Neural cell (in vitro differentiated cells): ENCODE data around the gene CDK7. TPM values are rescaled to one million over a fixed set of nuclear protein-coding genes. Genes with fewer than 3 reads are reported as not detected.

ENCODE experiments used
- H2AFZ ChIP-seq: fragments of 200-600, 300-800 bp; sonication (generic), shearing (Covaris generic); 2 replicates; pipeline ENCODE4 v1.6.0; 2014; ENCODE audit warnings: low read depth, mild to moderate bottlenecking, antibody characterized with exemption, low read length, moderate library complexity
- H3F3A ChIP-seq: fragments of 200-600 bp; shearing (Covaris generic); 2 replicates; pipeline ENCODE4 v1.6.1; 2016; ENCODE audit warnings: mild to moderate bottlenecking, moderate library complexity, mixed read lengths, antibody characterized with exemption, low read length; ENCODE audit not compliant: insufficient read depth, poor library complexity, severe bottlenecking
- H3K27ac ChIP-seq: fragments of 200-600, 300-800 bp; sonication (generic), shearing (Covaris generic); 2 replicates; pipeline ENCODE4 v1.5.1; 2014; ENCODE audit warnings: mild to moderate bottlenecking, low read length, moderate library complexity
- H3K27me3 ChIP-seq: fragments of 300-800, 200-600 bp; sonication (generic), shearing (Covaris generic); 2 replicates; pipeline ENCODE4 v1.6.0; 2014; ENCODE audit warnings: mild to moderate bottlenecking, low read depth, low read length, moderate library complexity; ENCODE audit not compliant: insufficient read depth
- H3K36me3 ChIP-seq: fragments of 300-800, 200-600 bp; sonication (generic), shearing (Covaris generic); 2 replicates; pipeline ENCODE4 v1.5.1; 2014; ENCODE audit warnings: mild to moderate bottlenecking, antibody characterized with exemption, low read length, moderate library complexity; ENCODE audit not compliant: insufficient read depth
- H3K4me2 ChIP-seq: fragments of 300-800, 200-600 bp; sonication (generic), shearing (Covaris generic); 2 replicates; pipeline ENCODE4 v1.6.0; 2014; ENCODE audit warnings: mild to moderate bottlenecking, low read length
- H3K4me3 ChIP-seq: fragments of 300-800, 200-600 bp; sonication (generic), shearing (Covaris generic); 2 replicates; pipeline ENCODE4 v1.5.1; 2014; ENCODE audit warnings: mild to moderate bottlenecking, low read length, moderate library complexity
- H3K79me2 ChIP-seq: fragments of 200-600 bp; shearing (Covaris generic); replicated peaks from 2 replicates; pipeline ENCODE4 v1.6.0; 2014; ENCODE audit warnings: mild to moderate bottlenecking, low read length, moderate library complexity; ENCODE audit not compliant: insufficient read depth
- H3K9ac ChIP-seq: fragments of 300-800, 200-600 bp; sonication (generic), shearing (Covaris generic); 2 replicates; pipeline ENCODE4 v1.6.1; 2016; ENCODE audit warnings: mild to moderate bottlenecking, low read length, mixed read lengths
- H3K9me2 ChIP-seq: fragments of 200-600 bp; shearing (Covaris generic); 2 replicates; pipeline ENCODE4 v1.6.1; 2016; ENCODE audit warnings: mild to moderate bottlenecking, low read length, mixed read lengths; ENCODE audit not compliant: insufficient read depth
- H3K9me3 ChIP-seq: fragments of 200-600, 300-800 bp; sonication (generic), shearing (Covaris generic); 2 replicates; pipeline ENCODE4 v1.6.1; 2016; ENCODE audit warnings: mild to moderate bottlenecking, mixed run types, low read length, moderate library complexity, mixed read lengths
- H4K20me1 ChIP-seq: fragments of 200-600 bp; shearing (Covaris generic); 2 replicates; pipeline ENCODE4 v1.6.1; 2016; ENCODE audit warnings: mild to moderate bottlenecking, mixed run types; ENCODE audit not compliant: insufficient read depth
- EP300 ChIP-seq: fragments of 450-650 bp; conservative IDR thresholded peaks from 2 replicates; pipeline ENCODE4 v1.6.1; 2014; ENCODE audit warnings: antibody characterized with exemption, mild to moderate bottlenecking, moderate library complexity; ENCODE audit not compliant: poor library complexity, severe bottlenecking
- EZH2 ChIP-seq: fragments of 200-600, 300-800 bp; shearing (Covaris generic), sonication (generic); IDR thresholded peaks from 2 replicates; pipeline ENCODE4 v1.6.1; 2014; ENCODE audit warnings: antibody characterized with exemption, low read length, borderline replicate concordance, mild to moderate bottlenecking; ENCODE audit not compliant: insufficient read depth, poor library complexity, severe bottlenecking
- MXI1 ChIP-seq: fragments of 450-650 bp; conservative IDR thresholded peaks from 2 replicates; pipeline ENCODE4 v1.6.1; 2014; ENCODE audit warnings: antibody characterized with exemption, mild to moderate bottlenecking; ENCODE audit not compliant: poor library complexity, severe bottlenecking
- POLR2AphosphoS5 ChIP-seq: IDR thresholded peaks from 2 replicates; pipeline ENCODE4 v1.6.1; 2012
- RAD21 ChIP-seq: fragments of 450-650 bp; conservative IDR thresholded peaks from 2 replicates; pipeline ENCODE4 v1.6.1; 2014; ENCODE audit warnings: antibody characterized with exemption, mild to moderate bottlenecking, moderate library complexity
- SMC3 ChIP-seq: fragments of 450-650 bp; conservative IDR thresholded peaks from 2 replicates; pipeline ENCODE4 v1.6.1; 2014; ENCODE audit warnings: antibody characterized with exemption, mild to moderate bottlenecking, moderate library complexity; ENCODE audit not compliant: poor library complexity
- TAF1 ChIP-seq: IDR thresholded peaks from 2 replicates; pipeline ENCODE4 v1.6.1; 2012; ENCODE audit warnings: low read depth
- polyA plus RNA-seq: library from polyadenylated mRNA; depleted of rRNA; stranded (reverse); fragments of >200 nt; gene quantifications from 2 replicates; pipeline ENCODE4 v1.2.3, GENCODE V29; 2014
- TF ChIP-seq, protein P1 (sequence below): fragments of 450-650 bp; IDR thresholded peaks from 2 replicates; pipeline ENCODE4 v1.5.1; 2014; ENCODE audit warnings: antibody characterized with exemption, mild to moderate bottlenecking, moderate library complexity; ENCODE audit not compliant: poor library complexity, severe bottlenecking
- TF ChIP-seq, protein P2 (sequence below): IDR thresholded peaks from 2 replicates; pipeline ENCODE4 v1.6.1; 2012; ENCODE audit warnings: borderline replicate concordance

Gene CDK7
- polyA plus RNA-seq, 1 donor from 2014 or later = 44.2 TPM

DNA sequence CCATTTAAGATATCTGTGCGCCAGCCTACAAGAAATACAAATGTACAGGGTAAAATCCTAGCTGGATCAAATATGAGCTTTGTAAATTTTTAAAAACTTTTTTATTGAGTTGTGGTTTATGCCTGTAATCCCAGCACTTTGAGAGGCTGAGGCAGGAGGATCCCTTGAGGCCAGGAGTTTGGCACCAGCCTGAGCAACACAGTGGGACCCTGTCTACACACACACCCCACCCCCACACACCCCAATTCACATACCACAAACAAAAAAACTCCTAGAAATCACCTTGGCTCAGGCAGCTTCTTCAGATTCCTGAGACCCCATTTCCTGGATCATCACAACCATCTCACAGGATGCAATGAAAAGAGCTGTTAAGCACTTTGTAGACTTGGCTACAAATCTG is 46.4 kb downstream of the CDK7 start:
- Histone ChIP-seq H3F3A (no peaks in the 10 kb centered on the region), H3K9me2 (no peaks in the 10 kb centered on the region), H3K4me3 (no peak overlapping the region), H3K27ac (no peak overlapping the region), H4K20me1 (no peaks in the 10 kb centered on the region), H3K36me3 (no peaks in the 10 kb centered on the region), H3K9ac (no peak overlapping the region), H3K79me2 (no peaks in the 10 kb centered on the region), H3K9me3 (no peaks in the 10 kb centered on the region), H3K27me3 (no peaks in the 10 kb centered on the region), H3K4me2 (no peak overlapping the region), H2AFZ (no peak overlapping the region)
- TF ChIP-seq SMC3 = no peak
- TF ChIP-seq, protein P1, sequence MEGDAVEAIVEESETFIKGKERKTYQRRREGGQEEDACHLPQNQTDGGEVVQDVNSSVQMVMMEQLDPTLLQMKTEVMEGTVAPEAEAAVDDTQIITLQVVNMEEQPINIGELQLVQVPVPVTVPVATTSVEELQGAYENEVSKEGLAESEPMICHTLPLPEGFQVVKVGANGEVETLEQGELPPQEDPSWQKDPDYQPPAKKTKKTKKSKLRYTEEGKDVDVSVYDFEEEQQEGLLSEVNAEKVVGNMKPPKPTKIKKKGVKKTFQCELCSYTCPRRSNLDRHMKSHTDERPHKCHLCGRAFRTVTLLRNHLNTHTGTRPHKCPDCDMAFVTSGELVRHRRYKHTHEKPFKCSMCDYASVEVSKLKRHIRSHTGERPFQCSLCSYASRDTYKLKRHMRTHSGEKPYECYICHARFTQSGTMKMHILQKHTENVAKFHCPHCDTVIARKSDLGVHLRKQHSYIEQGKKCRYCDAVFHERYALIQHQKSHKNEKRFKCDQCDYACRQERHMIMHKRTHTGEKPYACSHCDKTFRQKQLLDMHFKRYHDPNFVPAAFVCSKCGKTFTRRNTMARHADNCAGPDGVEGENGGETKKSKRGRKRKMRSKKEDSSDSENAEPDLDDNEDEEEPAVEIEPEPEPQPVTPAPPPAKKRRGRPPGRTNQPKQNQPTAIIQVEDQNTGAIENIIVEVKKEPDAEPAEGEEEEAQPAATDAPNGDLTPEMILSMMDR = no peak
- no peak for TF ChIP-seq EZH2
- no peak for TF ChIP-seq POLR2AphosphoS5
- no peak for TF ChIP-seq RAD21
- TF ChIP-seq, protein P2, sequence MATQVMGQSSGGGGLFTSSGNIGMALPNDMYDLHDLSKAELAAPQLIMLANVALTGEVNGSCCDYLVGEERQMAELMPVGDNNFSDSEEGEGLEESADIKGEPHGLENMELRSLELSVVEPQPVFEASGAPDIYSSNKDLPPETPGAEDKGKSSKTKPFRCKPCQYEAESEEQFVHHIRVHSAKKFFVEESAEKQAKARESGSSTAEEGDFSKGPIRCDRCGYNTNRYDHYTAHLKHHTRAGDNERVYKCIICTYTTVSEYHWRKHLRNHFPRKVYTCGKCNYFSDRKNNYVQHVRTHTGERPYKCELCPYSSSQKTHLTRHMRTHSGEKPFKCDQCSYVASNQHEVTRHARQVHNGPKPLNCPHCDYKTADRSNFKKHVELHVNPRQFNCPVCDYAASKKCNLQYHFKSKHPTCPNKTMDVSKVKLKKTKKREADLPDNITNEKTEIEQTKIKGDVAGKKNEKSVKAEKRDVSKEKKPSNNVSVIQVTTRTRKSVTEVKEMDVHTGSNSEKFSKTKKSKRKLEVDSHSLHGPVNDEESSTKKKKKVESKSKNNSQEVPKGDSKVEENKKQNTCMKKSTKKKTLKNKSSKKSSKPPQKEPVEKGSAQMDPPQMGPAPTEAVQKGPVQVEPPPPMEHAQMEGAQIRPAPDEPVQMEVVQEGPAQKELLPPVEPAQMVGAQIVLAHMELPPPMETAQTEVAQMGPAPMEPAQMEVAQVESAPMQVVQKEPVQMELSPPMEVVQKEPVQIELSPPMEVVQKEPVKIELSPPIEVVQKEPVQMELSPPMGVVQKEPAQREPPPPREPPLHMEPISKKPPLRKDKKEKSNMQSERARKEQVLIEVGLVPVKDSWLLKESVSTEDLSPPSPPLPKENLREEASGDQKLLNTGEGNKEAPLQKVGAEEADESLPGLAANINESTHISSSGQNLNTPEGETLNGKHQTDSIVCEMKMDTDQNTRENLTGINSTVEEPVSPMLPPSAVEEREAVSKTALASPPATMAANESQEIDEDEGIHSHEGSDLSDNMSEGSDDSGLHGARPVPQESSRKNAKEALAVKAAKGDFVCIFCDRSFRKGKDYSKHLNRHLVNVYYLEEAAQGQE = no peak
- no peak for TF ChIP-seq TAF1
- no peak for TF ChIP-seq EP300
- no peak for TF ChIP-seq MXI1

DNA sequence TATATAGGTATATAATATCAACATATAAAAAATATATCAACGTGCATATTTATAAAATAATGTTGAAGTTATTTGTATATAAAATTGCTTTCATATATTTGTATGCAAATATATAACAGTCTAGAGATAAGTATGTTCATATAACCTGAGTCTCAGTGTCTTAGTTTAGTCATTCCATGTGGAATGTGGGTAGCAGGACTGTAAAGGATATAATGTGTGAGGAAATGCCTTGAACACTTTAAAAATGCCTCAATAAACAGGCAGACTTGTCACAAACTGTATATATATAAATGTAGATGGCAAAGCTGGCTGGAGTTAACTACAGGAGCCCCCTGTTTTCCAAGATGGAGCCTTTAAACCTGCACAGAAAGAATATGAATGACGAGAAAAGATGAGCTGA is 49.5 kb downstream of the CDK7 start:
- Histone ChIP-seq H3K4me2 (no peak overlapping the region), H3K9me2 (no peaks in the 10 kb centered on the region), H3K36me3 (no peaks in the 10 kb centered on the region), H3K27me3 (no peaks in the 10 kb centered on the region), H3K9ac (no peak overlapping the region), H3K9me3 (no peaks in the 10 kb centered on the region), H4K20me1 (no peaks in the 10 kb centered on the region), H2AFZ (no peak overlapping the region), H3F3A (no peaks in the 10 kb centered on the region), H3K79me2 (no peaks in the 10 kb centered on the region), H3K4me3 (no peak overlapping the region), H3K27ac (no peak overlapping the region)
- no peak for TF ChIP-seq SMC3
- TF ChIP-seq TAF1 = no peak

DNA sequence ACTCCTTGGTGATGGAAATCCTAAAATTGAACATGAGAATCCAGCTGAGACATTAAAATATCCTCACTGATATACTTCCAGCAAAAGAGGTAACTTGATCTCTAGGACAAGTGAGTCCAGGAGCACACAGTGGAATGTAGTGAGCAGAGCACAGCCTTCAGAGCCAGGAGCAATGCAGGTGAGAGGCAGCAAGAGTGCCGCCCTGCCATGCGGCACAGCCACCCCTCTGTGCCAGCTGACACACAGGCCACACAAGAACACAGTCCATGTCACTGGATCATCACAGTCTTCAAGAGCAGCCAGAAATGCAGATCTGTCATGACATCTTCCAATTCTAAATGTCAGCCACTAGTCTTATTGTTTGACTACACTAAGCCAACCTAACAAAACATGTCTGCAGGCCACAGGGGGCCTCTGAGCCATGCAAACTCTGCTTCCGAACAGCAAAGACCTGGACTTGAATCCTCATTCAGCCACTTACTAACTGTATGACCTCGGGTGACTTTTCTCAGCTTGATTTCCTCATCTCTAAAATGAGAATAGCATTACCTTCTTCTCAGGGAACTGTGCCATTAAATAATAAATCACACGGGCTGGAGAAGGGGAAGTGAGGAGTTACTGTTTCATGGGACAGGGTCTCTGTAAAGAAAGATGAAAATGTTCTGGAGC is 50.9 kb downstream of the CDK7 start:
- no peak for TF ChIP-seq RAD21
- no peak for TF ChIP-seq EZH2
- TF ChIP-seq, protein P2 = no peak
- TF ChIP-seq MXI1 = no peak
- no peak for TF ChIP-seq POLR2AphosphoS5
- no peak for TF ChIP-seq EP300
- no peak for TF ChIP-seq SMC3
- TF ChIP-seq, protein P1 = no peak
- no peak for TF ChIP-seq TAF1
- H3K27ac ChIP-seq = no peak overlapping the region
- no peak overlapping the region for H2AFZ ChIP-seq
- no peaks in the 10 kb centered on the region for H3K36me3 ChIP-seq
- H3K79me2 ChIP-seq = no peaks in the 10 kb centered on the region
- H3K4me2 ChIP-seq = no peak overlapping the region
- no peaks in the 10 kb centered on the region for H3K9me3 ChIP-seq
- no peaks in the 10 kb centered on the region for H3F3A ChIP-seq
- H4K20me1 ChIP-seq = no peaks in the 10 kb centered on the region
- no peak overlapping the region for H3K9ac ChIP-seq
- no peaks in the 10 kb centered on the region for H3K9me2 ChIP-seq
- H3K4me3 ChIP-seq = no peak overlapping the region
- no peaks in the 10 kb centered on the region for H3K27me3 ChIP-seq
